ENCODE measurements around the gene BABAM2.
A peak's percentile ranks its signal among the peaks of the same experiment; 100 is the strongest.

The BABAM2 gene

DNA sequence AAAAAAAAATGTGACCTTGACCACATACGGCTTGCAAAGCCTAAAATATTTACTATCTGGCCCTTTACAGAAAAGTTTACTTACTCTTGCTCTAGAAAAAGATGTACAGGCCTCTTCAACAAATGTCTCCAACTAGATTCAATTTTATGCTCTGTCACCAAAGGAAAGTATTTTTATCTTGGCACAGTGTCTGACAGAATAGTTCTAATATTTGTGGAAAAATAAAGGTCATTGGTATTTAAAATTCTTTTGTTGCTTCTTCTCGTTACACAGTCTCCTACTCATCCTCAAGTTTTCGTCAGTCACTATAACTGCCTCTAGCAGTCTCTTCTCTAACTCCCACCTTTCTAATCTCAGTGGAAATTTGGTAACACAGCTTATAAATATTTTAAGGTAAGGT is 1.7 kb upstream of the BABAM2 start:
- no peak overlapping the region for H3K27ac ChIP-seq (ENCODE audit: low read depth, low read length)
- H3K4me3 ChIP-seq (ENCODE audit: low read depth in 1 of 2, low read length in 2 of 2): peak overlapping the region; percentile 86 to 96

DNA sequence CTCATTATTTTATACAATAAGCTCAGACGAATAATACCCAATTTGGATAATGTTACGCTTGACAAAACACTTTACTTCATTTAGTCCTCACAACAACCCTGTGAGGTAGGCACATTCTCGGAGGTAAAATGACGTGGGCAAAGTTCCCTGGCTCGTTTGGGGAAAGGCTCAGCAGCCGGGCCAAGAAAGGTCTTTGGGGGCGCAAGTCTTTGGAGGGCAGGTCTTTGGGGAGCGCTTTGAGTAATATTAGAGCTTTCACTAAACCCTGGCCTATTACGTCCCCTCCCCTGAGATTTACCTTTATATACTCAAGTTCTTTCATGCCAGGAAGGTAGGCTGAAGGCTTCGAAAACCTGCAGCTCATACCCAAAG is 769 bp upstream of the BABAM2 start:
- Histone ChIP-seq H3K4me3 (ENCODE audit: low read depth in 1 of 2, low read length in 2 of 2) (peak overlapping the region; percentile 86 to 96), H3K9me3 (ENCODE audit: control insufficient read depth in 1 of 2, low read length in 2 of 2) (no peaks in the 10 kb centered on the region), H3K4me1 (ENCODE audit: control insufficient read depth in 1 of 2, insufficient read depth in 2 of 2, low read length in 2 of 2) (peaks cover 18 to 20% of the 10 kb centered on the region in 2 donors), H3K27ac (ENCODE audit: low read depth, low read length) (peak overlapping the region; percentile 90), H3K36me3 (ENCODE audit: control insufficient read depth in 1 of 2, insufficient read depth in 2 of 2, low read length in 2 of 2) (no peaks in the 10 kb centered on the region), H3K27me3 (ENCODE audit: control insufficient read depth in 1 of 2, insufficient read depth in 2 of 2, low read length in 2 of 2) (no peaks in the 10 kb centered on the region), H3K9ac (ENCODE audit: low read depth in 1 of 2, low read length in 2 of 2) (peak overlapping the region; percentile 88 to 98)

More for the DNA sequence above, 1.7 kb upstream of the BABAM2 start:
- H3K9ac ChIP-seq (ENCODE audit: low read depth in 1 of 2, low read length in 2 of 2): peak overlapping the region in 1 of 2 donors; percentile 88
- no peaks in the 10 kb centered on the region for H3K27me3 ChIP-seq (ENCODE audit: control insufficient read depth in 1 of 2, insufficient read depth in 2 of 2, low read length in 2 of 2)
- no peaks in the 10 kb centered on the region for H3K9me3 ChIP-seq (ENCODE audit: control insufficient read depth in 1 of 2, low read length in 2 of 2)
- H3K4me1 ChIP-seq (ENCODE audit: control insufficient read depth in 1 of 2, insufficient read depth in 2 of 2, low read length in 2 of 2): peaks cover 18 to 20% of the 10 kb centered on the region in 2 donors
- H3K36me3 ChIP-seq (ENCODE audit: control insufficient read depth in 1 of 2, insufficient read depth in 2 of 2, low read length in 2 of 2): no peaks in the 10 kb centered on the region

GRCh38 chr2:27890924-27891672 is 569 bp downstream of the BABAM2 start:
- no peaks in the 10 kb centered on the region for H3K27me3 ChIP-seq (ENCODE audit: control insufficient read depth in 1 of 2, insufficient read depth in 2 of 2, low read length in 2 of 2)
- H3K36me3 ChIP-seq (ENCODE audit: control insufficient read depth in 1 of 2, insufficient read depth in 2 of 2, low read length in 2 of 2): peaks cover 2 to 3% of the 10 kb centered on the region in 2 donors
- H3K27ac ChIP-seq (ENCODE audit: low read depth, low read length): peak overlapping the region; percentile 90
- H3K9me3 ChIP-seq (ENCODE audit: control insufficient read depth in 1 of 2, low read length in 2 of 2): no peaks in the 10 kb centered on the region
- peaks cover 18 to 20% of the 10 kb centered on the region in 2 donors for H3K4me1 ChIP-seq (ENCODE audit: control insufficient read depth in 1 of 2, insufficient read depth in 2 of 2, low read length in 2 of 2)
- H3K4me3 ChIP-seq (ENCODE audit: low read depth in 1 of 2, low read length in 2 of 2): peak overlapping the region; percentile 86 to 96
- H3K9ac ChIP-seq (ENCODE audit: low read depth in 1 of 2, low read length in 2 of 2): peak overlapping the region; percentile 88 to 98

GRCh38 chr2:27891673-27892105 is 1.2 kb downstream of the BABAM2 start:
- Histone ChIP-seq H3K27ac (ENCODE audit: low read depth, low read length) (no peak overlapping the region), H3K4me1 (ENCODE audit: control insufficient read depth in 1 of 2, insufficient read depth in 2 of 2, low read length in 2 of 2) (peaks cover 18 to 20% of the 10 kb centered on the region in 2 donors), H3K4me3 (ENCODE audit: low read depth in 1 of 2, low read length in 2 of 2) (peak overlapping the region; percentile 86 to 96), H3K27me3 (ENCODE audit: control insufficient read depth in 1 of 2, insufficient read depth in 2 of 2, low read length in 2 of 2) (no peaks in the 10 kb centered on the region), H3K9me3 (ENCODE audit: control insufficient read depth in 1 of 2, low read length in 2 of 2) (no peaks in the 10 kb centered on the region), H3K9ac (ENCODE audit: low read depth in 1 of 2, low read length in 2 of 2) (peak overlapping the region in 1 of 2 donors; percentile 88), H3K36me3 (ENCODE audit: control insufficient read depth in 1 of 2, insufficient read depth in 2 of 2, low read length in 2 of 2) (peaks cover 8% of the 10 kb centered on the region in 2 donors)

GRCh38 chr2:27893006-27893405 is 2.5 kb downstream of the BABAM2 start:
- H3K4me1 ChIP-seq (ENCODE audit: control insufficient read depth in 1 of 2, insufficient read depth in 2 of 2, low read length in 2 of 2): peaks cover 16 to 18% of the 10 kb centered on the region in 2 donors
- H3K27ac ChIP-seq (ENCODE audit: low read depth, low read length): no peak overlapping the region
- H3K27me3 ChIP-seq (ENCODE audit: control insufficient read depth in 1 of 2, insufficient read depth in 2 of 2, low read length in 2 of 2): no peaks in the 10 kb centered on the region

DNA sequence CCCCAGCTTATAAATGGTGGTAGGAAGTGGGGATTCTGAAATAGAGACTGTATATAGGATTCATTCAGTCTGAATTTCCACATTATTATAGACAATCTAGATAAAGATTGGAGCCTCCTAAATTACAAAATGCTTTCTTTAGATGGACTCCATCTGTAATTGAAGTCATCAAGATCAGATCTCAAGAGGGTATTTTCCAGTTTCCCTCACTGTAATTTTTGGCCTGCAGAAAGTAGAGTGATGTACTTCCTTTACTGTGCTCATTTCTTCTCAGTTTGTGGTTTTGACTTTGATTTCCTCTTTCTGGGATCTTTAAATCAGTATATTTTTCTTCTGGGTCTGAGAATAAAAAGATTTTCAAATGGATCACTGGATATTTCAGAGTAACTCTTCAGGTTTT is 7.2 kb downstream of the BABAM2 start:
- no peak overlapping the region for H3K27ac ChIP-seq (ENCODE audit: low read depth, low read length)
- peaks cover 11 to 15% of the 10 kb centered on the region in 2 donors for H3K36me3 ChIP-seq (ENCODE audit: control insufficient read depth in 1 of 2, insufficient read depth in 2 of 2, low read length in 2 of 2)
- H3K9me3 ChIP-seq (ENCODE audit: control insufficient read depth in 1 of 2, low read length in 2 of 2): no peaks in the 10 kb centered on the region
- no peak overlapping the region for H3K9ac ChIP-seq (ENCODE audit: low read depth in 1 of 2, low read length in 2 of 2)
- no peak overlapping the region for H3K4me3 ChIP-seq (ENCODE audit: low read depth in 1 of 2, low read length in 2 of 2)
- no peaks in the 10 kb centered on the region for H3K4me1 ChIP-seq (ENCODE audit: control insufficient read depth in 1 of 2, insufficient read depth in 2 of 2, low read length in 2 of 2)
- no peaks in the 10 kb centered on the region for H3K27me3 ChIP-seq (ENCODE audit: control insufficient read depth in 1 of 2, insufficient read depth in 2 of 2, low read length in 2 of 2)

More at GRCh38 chr2:27893006-27893405, 2.5 kb downstream of the BABAM2 start:
- Histone ChIP-seq H3K9me3 (ENCODE audit: control insufficient read depth in 1 of 2, low read length in 2 of 2) (no peaks in the 10 kb centered on the region), H3K9ac (ENCODE audit: low read depth in 1 of 2, low read length in 2 of 2) (no peak overlapping the region), H3K4me3 (ENCODE audit: low read depth in 1 of 2, low read length in 2 of 2) (no peak overlapping the region), H3K36me3 (ENCODE audit: control insufficient read depth in 1 of 2, insufficient read depth in 2 of 2, low read length in 2 of 2) (peaks cover 11 to 12% of the 10 kb centered on the region in 2 donors)

DNA sequence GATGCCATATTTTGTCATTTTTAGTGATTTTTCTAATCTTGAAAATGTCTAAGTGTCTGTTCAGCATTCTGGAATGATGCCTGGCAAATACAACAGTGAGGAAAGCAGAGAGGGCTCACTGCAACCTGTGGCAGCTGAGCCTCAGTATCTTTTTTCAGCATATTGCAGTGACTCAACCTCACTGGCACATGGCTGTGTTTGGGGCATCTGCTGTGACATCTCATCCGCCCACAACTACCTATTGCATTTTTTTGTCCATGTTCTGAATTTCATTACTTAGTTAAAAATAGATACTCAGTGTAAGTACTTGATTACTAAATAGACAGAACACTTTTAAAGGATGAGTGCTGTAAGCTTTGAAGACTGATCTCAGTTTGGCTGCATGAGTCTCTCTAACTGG is 10.7 kb downstream of the BABAM2 start:
- H3K36me3 ChIP-seq (ENCODE audit: control insufficient read depth in 1 of 2, insufficient read depth in 2 of 2, low read length in 2 of 2): peaks cover 7 to 11% of the 10 kb centered on the region in 2 donors
- H3K27me3 ChIP-seq (ENCODE audit: control insufficient read depth in 1 of 2, insufficient read depth in 2 of 2, low read length in 2 of 2): no peaks in the 10 kb centered on the region
- H3K9me3 ChIP-seq (ENCODE audit: control insufficient read depth in 1 of 2, low read length in 2 of 2): no peaks in the 10 kb centered on the region
- H3K4me3 ChIP-seq (ENCODE audit: low read depth in 1 of 2, low read length in 2 of 2): no peak overlapping the region
- H3K27ac ChIP-seq (ENCODE audit: low read depth, low read length): no peak overlapping the region
- no peak overlapping the region for H3K9ac ChIP-seq (ENCODE audit: low read depth in 1 of 2, low read length in 2 of 2)
- no peaks in the 10 kb centered on the region for H3K4me1 ChIP-seq (ENCODE audit: control insufficient read depth in 1 of 2, insufficient read depth in 2 of 2, low read length in 2 of 2)

DNA sequence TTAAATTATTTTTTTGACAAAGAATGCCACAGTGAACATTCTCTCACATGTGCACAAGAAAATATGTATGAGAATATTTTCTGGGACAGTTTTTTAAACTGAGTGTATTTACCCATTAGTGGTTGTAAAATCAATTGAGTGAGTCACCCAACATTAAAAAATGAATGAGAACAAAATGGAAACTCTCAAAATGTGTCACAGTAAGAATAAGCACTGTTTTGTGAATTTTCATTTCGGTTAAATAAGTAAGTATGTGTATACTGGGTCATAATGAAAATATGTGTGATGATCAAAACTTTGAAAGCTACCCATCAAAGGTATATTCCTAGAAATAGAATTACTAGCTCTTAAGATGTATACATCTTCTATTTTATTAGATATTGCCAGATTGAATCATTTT is 11.6 kb downstream of the BABAM2 start:
- no peaks in the 10 kb centered on the region for H3K27me3 ChIP-seq (ENCODE audit: control insufficient read depth in 1 of 2, insufficient read depth in 2 of 2, low read length in 2 of 2)
- no peaks in the 10 kb centered on the region for H3K9me3 ChIP-seq (ENCODE audit: control insufficient read depth in 1 of 2, low read length in 2 of 2)
- H3K27ac ChIP-seq (ENCODE audit: low read depth, low read length): no peak overlapping the region
- peaks cover 0 to 3% of the 10 kb centered on the region in 2 donors for H3K36me3 ChIP-seq (ENCODE audit: control insufficient read depth in 1 of 2, insufficient read depth in 2 of 2, low read length in 2 of 2)
- H3K4me1 ChIP-seq (ENCODE audit: control insufficient read depth in 1 of 2, insufficient read depth in 2 of 2, low read length in 2 of 2): no peaks in the 10 kb centered on the region
- H3K4me3 ChIP-seq (ENCODE audit: low read depth in 1 of 2, low read length in 2 of 2): no peak overlapping the region
- no peak overlapping the region for H3K9ac ChIP-seq (ENCODE audit: low read depth in 1 of 2, low read length in 2 of 2)

DNA sequence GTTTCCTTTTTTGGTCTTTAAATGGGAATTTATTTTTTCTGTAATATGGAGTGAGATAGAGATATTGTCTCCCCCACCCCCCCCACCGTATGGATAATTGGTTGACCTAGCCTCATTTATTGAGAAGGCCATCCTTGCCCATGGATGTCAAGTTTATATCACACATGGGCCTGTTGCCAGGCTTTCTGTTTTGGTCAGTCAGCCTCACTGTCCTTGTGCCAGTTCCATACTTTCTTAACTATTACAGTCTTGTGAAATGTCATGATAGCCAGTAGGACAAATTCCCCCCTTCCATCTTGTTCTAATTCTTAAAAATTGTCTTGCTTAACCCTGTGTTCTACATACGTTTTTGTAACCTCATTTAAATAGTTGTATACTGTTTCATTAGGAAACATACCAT is 12.5 kb downstream of the BABAM2 start:
- Histone ChIP-seq H3K4me1 (ENCODE audit: control insufficient read depth in 1 of 2, insufficient read depth in 2 of 2, low read length in 2 of 2) (no peaks in the 10 kb centered on the region), H3K4me3 (ENCODE audit: low read depth in 1 of 2, low read length in 2 of 2) (no peak overlapping the region), H3K36me3 (ENCODE audit: control insufficient read depth in 1 of 2, insufficient read depth in 2 of 2, low read length in 2 of 2) (peaks cover 0 to 3% of the 10 kb centered on the region in 2 donors), H3K27me3 (ENCODE audit: control insufficient read depth in 1 of 2, insufficient read depth in 2 of 2, low read length in 2 of 2) (no peaks in the 10 kb centered on the region), H3K9me3 (ENCODE audit: control insufficient read depth in 1 of 2, low read length in 2 of 2) (no peaks in the 10 kb centered on the region), H3K27ac (ENCODE audit: low read depth, low read length) (no peak overlapping the region), H3K9ac (ENCODE audit: low read depth in 1 of 2, low read length in 2 of 2) (no peak overlapping the region)

GRCh38 chr2:27903649-27904404 is 13.3 kb downstream of the BABAM2 start:
- Histone ChIP-seq H3K27me3 (ENCODE audit: control insufficient read depth in 1 of 2, insufficient read depth in 2 of 2, low read length in 2 of 2) (no peaks in the 10 kb centered on the region), H3K9me3 (ENCODE audit: control insufficient read depth in 1 of 2, low read length in 2 of 2) (no peaks in the 10 kb centered on the region), H3K4me1 (ENCODE audit: control insufficient read depth in 1 of 2, insufficient read depth in 2 of 2, low read length in 2 of 2) (no peaks in the 10 kb centered on the region), H3K27ac (ENCODE audit: low read depth, low read length) (no peak overlapping the region), H3K9ac (ENCODE audit: low read depth in 1 of 2, low read length in 2 of 2) (no peak overlapping the region), H3K36me3 (ENCODE audit: control insufficient read depth in 1 of 2, insufficient read depth in 2 of 2, low read length in 2 of 2) (peaks cover 0 to 5% of the 10 kb centered on the region in 2 donors), H3K4me3 (ENCODE audit: low read depth in 1 of 2, low read length in 2 of 2) (no peak overlapping the region)
